Fibroblast of skin of abdomen (primary cell): ENCODE data around the gene GREM1. TPM values are rescaled to one million over a fixed set of nuclear protein-coding genes. Genes with fewer than 3 reads are reported as not detected.

Experiments
- DNase-seq: peaks from one replicate; pipeline ENCODE4 v3.0.0-alpha.2; 2013
- polyA plus RNA-seq, 2 experiments: library from polyadenylated mRNA; unstranded; fragments of 120-200 nt; gene quantifications; one replicate each; pipeline ENCODE4 v1.2.1, GENCODE V29; 2013; ENCODE audit not compliant: insufficient read length in 2 of 2

Gene GREM1
- polyA plus RNA-seq (2013, experiment 1 of 2; ENCODE audit: insufficient read length) = 1,259 TPM
- polyA plus RNA-seq (2013, experiment 2 of 2; ENCODE audit: insufficient read length) = 1,206 TPM

DNA sequence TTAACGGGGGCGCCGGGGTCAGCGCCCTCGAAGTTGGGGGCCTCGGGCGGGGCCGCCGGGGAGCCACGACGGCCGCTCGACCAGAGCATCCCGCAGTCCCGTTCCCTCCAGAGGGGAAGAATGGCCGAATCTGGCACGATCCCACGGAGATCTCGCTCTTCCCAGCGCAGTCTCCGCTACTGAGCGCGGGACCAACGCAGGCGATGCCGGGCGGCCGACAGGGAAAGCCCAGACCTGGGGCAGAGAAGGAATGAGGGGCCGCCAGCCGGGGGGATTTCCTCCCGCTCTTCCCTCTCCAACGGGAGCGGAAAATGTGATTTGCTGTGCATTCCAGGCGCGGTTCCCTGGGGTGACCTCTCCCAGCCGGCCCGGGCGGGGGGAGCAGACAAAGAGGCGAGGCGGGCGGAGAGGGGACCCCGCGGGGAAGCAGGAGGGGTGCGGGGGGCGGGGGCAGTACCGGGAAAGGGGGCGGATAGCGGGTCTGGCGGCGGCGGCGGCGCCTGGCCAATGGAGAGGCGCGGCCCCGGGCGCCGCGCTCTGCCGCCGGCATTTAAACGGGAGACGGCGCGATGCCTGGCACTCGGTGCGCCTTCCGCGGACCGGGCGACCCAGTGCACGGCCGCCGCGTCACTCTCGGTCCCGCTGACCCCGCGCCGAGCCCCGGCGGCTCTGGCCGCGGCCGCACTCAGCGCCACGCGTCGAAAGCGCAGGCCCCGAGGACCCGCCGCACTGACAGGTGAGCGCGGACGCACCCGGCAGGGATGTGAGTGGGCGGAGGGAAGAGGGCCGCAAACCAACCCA lies at the start of gene GREM1:
Gene GREM1 (plus strand): TSS at position 579 of the 801 bp plus-strand sequence. CDS start 12,687 bp downstream, outside the sequence.
- peak; percentile 94 for DNase-seq

DNA sequence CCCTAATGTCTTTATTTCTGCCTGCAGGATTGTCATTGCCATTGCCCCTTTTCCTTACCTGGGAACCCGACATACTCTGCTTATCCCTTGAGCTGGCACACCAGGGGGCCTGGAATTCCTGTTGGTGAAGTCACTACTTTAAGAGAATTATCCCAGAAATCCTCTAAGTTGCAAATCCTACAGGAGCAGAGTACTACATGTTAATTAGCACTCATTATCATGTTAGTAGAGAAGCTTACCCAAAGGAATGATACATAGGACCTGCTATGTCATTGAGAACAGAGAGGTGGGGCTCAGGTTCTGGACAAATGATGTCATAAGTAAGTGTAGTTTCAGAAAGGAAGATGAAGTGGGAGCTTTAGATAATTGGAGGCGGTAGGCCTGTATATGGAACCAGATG lies 48.9 kb upstream of the GREM1 start:
- no peak for DNase-seq

- DNase-seq = peak; percentile 83
Observed at GRCh38 chr15:32669896-32670611, 47.8 kb upstream of the GREM1 start.

DNA sequence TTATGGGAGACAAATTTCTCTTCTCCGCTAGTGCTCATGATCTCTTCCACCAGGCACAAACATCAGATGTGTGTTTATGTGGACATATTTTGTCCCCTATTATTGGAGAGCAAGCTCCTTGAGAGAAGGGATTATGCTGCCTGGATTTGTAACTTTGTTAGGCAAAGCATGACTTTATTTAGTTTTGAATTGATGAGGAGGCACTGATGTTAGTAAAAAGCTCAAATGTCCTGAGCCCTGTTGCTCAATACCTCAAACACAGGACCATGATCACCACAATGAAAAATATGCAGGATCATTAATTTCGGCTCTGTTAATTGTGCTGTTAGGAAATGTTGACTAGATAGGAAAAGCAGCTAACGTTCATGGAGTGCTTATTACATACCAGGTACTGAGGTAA lies 47.2 kb upstream of the GREM1 start:
- no peak for DNase-seq

DNA sequence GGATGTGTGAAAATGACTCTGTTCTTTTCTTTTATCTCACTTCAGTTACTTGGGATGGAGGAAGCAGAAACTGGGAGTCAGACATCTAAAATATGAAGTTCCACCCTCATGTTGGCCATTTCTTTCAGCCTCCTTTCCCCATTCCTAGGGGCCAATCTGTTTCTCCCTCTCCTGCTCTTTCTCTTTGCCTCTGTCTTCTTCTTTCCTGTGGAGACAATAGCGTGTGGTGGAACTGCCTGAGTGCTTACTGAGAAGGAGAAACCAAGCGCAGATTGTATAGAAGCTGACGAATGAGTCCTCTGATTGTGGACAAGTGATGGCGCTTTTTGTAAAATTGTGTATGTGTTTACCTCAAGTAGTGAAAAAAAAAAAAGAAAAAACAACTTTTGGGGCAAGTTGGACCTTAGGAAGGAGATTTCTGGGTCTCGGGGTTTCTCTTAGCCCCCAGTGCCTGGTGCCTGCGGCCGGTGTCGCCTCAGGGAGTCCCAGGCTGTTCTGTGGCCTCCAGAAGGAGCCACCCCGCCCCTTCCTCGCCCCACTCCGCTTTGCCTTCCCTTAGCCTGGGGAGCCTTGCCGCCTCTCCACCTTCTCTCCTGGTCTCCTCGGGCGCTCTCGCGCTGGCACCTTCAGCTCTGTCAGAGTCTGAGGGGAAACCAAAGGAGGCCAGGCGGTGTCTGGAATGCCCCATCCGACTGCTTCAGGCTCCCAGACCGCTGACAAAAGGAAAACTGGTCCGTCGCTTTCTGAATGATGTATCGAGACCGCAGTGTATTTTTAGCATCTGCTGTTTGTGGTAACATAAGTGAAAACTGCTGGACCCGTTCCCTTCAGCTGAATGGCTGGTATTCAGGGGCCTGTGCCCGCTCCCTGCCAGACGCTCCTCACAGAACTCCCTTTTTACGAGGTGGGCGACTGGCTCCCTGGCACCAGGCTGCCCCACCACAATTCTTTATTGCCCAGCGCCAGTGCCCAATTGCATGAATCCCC lies 46.2 kb upstream of the GREM1 start:
- peak; percentile 90 for DNase-seq

- DNase-seq = no peak
Observed at GRCh38 chr15:32674681-32675080, 43.1 kb upstream of the GREM1 start.

GRCh38 chr15:32675466-32675865 lies 42.3 kb upstream of the GREM1 start:
- no peak for DNase-seq

GRCh38 chr15:32676169-32676568 lies 41.6 kb upstream of the GREM1 start:
- no peak for DNase-seq

DNA sequence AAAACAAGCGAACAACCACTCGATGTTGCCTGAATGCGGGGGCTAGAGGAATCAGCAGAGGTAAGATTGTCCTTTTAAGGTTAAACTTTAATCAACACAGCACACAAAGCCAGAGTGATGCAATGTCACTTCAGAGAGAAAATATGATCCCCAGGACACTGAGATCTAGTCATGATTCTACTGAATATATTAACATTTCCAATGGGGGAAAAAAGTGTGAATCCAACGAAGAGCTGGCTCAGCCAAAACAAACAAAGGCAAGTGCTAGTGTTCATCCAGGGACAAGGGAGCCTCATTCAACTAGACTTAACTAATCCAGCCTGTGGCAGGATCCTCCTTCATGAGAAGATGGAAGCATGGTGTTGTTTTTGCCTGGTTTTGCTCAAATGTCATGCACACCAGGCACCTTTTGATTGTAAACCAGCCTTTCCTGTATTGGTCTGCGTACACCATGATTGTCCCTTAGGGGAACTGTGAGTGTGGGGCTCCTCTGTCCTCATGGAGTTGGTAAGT lies 40.5 kb upstream of the GREM1 start:
- no peak for DNase-seq

- no peak for DNase-seq
Observed at GRCh38 chr15:32679298-32679690, 38.5 kb upstream of the GREM1 start.

DNA sequence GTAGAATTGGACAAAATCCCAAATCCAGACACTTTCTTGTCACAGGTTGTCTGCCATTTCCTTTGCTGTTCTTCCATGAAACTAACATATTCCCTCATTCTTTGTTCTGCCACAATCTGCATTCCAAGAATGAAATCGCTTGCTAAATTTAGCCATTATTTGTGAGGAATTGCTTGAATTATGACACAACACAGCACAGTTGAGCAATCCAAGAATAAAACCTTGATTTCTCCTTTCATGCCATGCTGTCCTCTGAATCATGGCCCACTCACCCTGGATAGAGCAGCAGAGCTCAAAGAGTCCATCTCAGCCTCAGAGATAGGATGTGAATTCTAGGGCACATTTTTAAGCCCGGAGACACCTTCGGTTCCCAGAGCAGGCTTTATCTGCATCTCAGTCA lies 35.2 kb upstream of the GREM1 start:
- DNase-seq = peak; percentile 95

GRCh38 chr15:32682977-32683630 lies 34.7 kb upstream of the GREM1 start:
- DNase-seq = no peak

GRCh38 chr15:32683906-32684584 lies 33.8 kb upstream of the GREM1 start:
- DNase-seq = peak; percentile 96

DNA sequence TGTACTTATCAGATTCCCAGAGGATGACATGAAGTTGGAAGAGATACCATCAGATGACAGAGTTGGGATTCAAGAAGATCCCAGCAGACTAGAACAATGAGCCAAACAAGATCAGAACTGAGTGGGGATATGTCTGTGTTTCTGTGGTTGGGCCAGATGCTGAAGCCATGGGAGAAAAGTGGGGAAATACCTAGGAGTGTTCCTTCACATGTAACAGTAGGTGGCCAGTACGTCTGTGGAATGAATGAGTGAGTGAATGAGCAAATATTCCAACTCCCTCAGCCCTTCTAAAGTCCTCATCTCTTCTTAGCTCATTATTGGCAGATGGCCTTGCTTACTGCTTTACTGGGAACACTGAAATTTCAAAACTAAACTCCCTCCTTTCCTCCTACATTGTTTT lies 32.2 kb upstream of the GREM1 start:
- DNase-seq = peak; percentile 83

GRCh38 chr15:32687556-32687955 lies 30.2 kb upstream of the GREM1 start:
- DNase-seq = peak; percentile 84

DNA sequence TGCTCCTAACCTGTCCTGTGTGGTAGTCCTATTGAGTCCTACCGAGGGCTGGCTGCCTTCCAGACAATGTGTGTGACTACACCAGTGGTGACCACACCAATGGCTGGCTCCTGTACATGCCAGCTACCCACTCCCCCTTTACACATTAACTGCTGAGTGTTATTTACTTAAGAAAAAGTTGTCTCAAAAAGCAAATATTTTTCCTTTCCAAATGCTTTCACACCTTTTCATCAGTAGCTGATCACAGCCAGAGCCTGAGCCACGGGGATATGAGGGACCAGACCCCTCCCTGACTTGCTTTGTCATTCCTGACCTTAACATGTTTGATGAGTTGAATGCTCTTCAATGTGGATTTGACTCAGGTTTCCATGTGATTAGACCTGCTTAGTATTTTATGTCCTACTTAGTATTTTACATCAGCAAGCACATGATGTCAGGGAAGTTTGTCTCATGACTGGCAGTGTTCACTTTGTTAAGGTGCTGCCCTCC lies 29.6 kb upstream of the GREM1 start:
- peak; percentile 52 for DNase-seq

DNA sequence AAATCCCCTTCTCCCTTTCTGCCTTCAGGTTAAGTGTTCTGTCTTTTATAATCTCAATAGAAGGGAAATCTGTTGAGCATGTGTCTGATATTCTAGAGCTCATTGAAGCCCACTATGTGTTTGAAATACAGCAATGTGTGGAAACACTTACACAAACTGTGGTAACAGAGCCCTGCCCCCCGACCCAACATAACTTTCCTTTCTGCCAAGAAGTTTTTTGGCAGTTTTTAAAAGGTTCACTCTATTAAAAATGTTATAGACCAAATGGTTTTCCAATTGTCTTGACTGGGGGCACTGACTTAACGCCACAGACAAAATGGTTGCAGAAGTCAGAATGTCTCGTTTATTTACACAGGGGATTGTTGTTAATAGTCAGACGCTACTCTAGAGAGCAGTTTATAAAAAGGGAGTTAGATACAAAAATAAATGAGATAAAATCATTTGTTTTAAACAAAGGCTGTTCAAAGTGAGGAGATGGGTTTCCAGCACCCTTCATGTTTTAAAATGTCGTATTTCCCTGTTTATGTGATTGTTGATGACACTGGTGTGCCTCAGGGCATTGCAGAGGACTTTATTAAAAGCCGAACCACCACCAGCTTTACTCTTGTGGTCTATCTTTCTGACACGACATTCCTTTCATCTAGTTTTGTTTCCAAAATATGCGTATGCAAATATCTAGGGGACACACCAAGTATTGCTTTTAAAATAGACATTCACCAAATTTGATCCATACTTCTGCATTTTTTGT lies 26.7 kb upstream of the GREM1 start:
- DNase-seq = no peak

DNA sequence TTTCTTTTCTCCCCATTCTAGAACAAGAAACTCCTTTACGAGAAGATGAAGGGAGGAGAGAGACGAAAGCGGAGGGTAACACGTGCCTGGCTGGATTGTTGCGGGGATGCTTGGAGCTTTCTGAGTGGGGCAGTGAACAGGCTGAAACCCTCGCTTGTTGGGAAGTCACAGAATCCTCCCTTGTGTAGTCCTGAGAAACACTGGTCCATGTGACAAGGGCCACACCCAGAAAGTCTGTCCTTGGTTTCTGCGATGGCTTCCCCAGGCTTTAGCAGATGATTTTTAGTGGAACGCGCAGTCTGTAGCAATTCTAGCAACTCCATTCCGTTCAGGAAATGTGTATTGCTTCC lies 26.1 kb upstream of the GREM1 start:
- DNase-seq = no peak

- no peak for DNase-seq
Observed at GRCh38 chr15:32692286-32692685, 25.5 kb upstream of the GREM1 start.

GRCh38 chr15:32694222-32694983 lies 23.4 kb upstream of the GREM1 start:
- no peak for DNase-seq
